GM21515 (cell line): ENCODE measurements around the gene SYCN.
"Not testable (repeated sequence)": the region's sequence is repeated elsewhere in the genome, so short reads cannot be mapped to it uniquely, and the experiment has no call there.

ENCODE experiments used
- ATAC-seq: cut with Tn5 transposase; IDR thresholded peaks from one replicate; pipeline ENCODE4 v1.9.1; 2021; ENCODE audit not compliant: unreplicated experiment

Gene SYCN, protein sequence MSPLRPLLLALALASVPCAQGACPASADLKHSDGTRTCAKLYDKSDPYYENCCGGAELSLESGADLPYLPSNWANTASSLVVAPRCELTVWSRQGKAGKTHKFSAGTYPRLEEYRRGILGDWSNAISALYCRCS

DNA sequence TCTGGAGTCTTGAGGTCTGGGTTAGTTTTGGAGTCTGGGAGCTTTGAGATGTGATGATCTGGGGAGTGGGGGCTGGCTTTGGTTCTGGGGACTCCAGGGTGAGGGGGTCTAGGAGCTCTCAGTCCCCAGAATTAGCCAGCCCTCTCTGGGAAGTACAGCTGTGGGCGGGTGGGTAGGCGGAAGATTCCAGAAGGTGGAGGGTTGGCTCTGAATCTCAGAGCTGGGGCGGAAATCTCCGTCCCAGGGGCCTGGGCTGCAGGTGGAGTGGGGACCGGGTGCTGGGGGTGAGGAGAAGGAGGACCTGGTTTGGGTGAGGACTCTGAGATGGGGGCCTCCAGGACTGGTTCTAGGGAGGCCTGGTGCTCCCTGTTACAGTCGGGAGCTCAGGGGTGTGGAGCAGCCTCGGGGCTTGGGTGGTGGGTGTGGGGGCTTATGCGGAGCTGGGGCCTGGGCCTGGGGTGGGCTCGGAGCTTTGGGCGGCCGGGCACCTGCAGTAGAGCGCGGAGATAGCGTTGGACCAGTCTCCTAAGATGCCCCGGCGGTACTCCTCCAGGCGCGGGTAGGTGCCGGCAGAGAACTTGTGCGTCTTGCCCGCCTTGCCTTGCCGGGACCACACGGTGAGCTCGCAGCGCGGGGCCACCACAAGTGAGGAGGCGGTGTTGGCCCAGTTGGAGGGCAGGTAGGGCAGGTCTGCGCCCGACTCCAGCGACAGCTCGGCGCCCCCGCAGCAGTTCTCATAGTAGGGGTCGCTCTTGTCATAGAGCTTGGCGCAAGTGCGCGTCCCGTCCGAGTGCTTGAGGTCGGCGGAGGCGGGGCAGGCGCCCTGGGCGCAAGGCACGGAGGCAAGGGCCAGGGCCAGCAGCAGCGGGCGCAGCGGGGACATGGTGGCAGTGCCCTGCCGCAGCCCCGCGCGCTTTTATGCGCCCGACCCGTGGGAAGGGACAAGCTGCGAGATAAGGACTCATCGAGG lies at the start of gene SYCN:
TSS of gene SYCN (minus strand) at position 892 of the 970 bp plus-strand sequence. CDS start at position 883, 9 bp downstream.
- ATAC-seq: no peak

DNA sequence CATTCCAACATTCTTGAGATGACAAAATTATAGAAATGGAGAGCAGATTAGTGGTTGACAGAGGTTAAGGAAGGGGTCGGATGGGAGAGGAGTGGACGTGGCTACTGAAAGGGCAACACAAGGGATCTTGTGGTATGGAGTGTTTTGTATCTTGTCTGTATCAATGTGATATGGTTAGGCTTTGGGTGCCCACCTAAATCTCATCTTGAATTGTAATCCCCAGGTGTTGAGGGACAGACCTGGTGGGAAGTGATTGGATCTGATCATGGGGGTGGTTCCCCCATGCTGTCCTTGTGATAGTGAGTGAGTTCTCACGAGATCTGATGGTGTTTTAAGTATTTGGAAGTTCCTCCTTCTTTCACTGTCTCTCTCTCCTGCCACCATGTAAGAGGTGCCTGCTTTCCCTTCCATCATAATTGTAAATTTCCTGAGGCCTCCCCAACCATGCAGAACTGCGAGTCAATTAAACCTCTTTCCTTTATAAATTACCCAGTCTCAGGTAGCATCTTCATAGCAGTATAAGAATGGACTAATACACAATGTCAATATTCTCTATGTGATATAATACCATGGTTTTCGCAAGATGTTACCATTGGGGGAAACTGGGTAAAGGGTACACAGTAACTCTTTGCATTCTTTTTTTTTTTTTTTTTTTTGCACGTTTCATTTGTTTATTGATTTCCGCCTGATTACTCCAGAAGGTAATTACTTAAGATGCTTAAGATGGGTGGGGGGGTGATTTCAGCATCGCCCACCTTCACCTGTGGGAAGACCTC lies 49.5 kb upstream of the SYCN start:
- no peak for ATAC-seq

GRCh38 chr19:39252458-39252857 lies 48.4 kb upstream of the SYCN start:
- ATAC-seq: no peak

- no peak for ATAC-seq
These were observed 47.8 kb upstream of the SYCN start for GRCh38 chr19:39251846-39252245.

DNA sequence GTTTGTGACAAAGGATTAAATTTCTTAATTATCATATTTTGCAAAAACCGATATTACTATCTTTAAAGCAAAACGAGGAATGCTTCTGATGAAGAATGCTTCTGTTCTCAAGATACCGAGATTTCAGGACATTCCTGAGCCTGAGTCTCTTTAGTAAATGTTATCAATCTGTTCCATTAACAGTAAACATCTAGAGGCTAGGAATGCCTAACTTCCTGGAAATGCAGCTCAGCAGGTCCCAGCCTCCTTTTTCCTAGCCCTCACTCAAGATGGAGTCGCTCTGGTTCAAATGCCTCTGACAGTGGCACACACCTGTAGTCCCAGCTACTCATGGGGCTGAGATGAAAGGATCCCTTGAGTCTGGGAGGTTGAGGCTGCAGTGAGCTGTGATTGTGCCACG lies 47.0 kb upstream of the SYCN start:
- no peak for ATAC-seq

- no peak for ATAC-seq
These were observed 44.7 kb upstream of the SYCN start, which contains the start of gene IFNL4 for GRCh38 chr19:39248806-39249205. Gene IFNL4 (minus strand): TSS chr19:39248856.

DNA sequence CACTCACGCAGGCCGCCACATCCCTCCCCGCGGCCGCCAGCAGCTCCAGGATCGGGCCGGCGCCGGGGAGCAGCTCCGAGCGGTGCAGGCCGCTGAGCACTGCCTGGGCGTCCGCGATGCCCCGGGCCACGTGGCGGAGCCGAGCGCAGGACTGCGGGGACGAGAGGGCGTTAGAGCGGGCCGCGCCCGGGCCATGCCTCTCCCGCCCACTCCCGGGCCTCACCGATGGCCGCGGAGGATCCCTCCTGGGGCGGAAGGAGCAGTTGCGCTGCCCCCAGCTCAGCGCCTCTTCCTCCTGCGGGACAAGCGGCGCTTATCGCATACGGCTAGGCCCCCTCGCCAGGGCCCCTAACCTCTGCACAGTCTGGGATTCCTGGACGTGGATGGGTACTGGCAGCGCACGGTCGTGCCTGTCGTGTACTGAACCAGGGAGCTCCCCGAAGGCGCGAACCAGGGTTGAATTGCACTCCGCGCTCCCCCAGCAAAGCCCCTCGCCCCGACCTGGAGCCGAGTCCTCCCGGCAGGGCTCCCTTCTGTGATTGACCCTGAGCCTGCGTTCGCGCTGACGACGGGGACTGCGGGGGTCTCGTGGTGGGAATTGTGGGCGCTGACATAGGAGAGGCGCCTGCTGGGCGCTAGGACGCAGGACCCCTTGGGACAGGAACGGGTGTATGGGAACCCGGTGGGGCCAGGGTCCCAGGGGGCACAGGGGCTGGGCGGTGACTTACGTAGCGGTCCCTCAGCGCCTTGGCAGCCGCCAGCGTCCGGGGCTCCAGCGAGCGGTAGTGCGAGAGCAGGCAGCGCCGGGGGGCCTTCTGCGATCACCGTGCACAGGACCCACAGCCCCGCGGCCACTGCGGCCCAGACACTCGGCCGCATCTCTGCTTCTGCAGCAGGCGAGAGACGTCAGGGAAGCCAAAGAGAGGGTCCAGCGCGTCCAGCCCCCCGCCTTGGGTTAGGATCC lies 43.9 kb upstream of the SYCN start:
- ATAC-seq: no peak

DNA sequence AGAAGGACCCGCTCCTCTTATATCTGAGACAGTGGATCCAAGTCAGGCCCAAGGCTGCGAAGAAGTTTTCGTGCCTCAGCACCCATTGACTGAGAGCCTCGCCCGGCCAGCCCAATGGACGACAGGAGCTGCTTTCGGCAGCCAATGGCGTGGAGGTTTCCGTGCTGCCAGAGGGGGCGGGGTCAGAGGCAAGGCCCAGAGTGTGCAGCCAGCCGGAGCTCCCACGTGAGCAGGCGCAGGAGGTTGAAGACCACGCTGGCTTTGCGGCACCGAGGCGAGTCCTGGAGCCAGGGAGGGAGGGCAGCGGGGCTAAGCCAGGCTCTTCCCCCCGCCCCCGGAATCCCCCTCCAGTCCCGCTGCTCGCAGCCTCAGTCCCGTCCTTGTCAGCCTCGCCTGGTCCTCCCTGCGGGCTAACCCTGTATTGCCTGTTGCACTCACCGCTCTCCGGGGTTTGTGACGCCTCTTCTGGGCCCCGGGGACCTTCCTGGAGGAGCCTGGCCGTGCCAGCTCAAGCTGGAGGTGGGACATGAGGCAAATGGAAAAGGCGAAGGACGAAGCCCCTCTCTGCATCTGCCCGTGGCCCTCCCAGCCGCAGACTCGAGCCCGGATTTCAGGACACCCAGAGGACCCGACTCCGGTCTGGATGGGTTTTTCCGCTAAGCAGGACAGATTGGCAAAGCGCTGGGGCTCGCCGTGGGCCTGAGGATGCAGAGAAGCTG lies 43.0 kb upstream of the SYCN start:
- ATAC-seq: no peak

GRCh38 chr19:39245166-39245565 lies 41.1 kb upstream of the SYCN start:
- not testable (repeated sequence) for ATAC-seq

DNA sequence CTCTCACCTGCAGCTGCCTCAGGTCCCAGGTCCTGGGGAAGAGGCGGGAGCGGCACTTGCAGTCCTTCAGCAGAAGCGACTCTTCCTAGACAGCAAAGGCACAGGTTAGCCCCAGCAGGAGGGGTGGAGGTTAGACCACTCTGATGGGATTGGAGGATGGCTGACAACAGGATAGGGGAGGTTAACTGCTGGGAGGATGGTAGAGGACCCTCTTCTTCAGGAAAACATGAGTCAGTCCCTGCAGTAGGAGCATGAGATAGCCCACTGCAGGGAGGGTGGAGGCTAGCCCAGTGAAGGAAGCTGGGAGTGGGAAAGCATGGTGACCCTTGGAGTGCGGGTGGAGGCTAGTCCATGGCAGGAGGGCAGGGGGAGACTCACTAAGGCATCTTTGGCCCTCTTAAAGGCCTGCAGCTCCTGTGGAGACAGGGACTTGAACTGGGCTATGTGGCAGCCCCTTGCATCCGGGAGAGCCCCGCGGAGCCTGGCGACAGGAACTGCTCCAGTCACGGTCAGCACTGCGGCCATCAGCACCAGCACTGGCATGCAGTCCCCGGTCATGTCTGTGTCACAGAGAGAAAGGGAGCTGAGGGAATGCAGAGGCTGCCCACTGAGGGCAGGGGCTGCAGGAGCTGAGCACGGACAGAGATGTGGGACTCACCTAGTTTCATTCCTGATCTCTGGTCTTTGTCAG lies 40.5 kb upstream of the SYCN start, which contains the start of gene IFNL3:
TSS of gene IFNL3 (minus strand) at position 597 of the 691 bp plus-strand sequence. CDS start at position 558, 39 bp downstream.
- not testable (repeated sequence) for ATAC-seq

DNA sequence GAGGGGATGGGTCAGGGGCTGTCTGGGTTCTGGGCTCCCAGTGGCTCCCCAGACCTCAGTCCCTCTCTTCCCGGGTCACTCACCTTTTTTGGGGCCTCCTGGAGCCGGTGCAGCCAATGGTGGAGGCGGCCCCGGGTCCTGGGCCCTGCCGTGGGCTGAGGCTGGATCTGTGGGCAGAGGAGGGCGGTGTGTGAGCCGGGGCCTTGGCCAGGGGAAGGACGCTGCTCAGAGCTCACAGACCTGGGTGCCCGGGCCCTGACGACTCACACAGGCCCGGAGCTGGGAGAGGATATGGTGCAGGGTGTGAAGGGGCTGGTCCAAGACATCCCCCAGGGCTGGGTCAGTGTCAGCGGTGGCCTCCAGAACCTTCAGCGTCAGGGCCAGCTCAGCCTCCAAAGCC lies 39.7 kb upstream of the SYCN start:
- ATAC-seq: not testable (repeated sequence)

GRCh38 chr19:39240421-39240820 lies 36.4 kb upstream of the SYCN start:
- ATAC-seq: no peak

GRCh38 chr19:39238944-39239343 lies 34.9 kb upstream of the SYCN start:
- no peak for ATAC-seq

GRCh38 chr19:39238209-39238608 lies 34.1 kb upstream of the SYCN start:
- ATAC-seq: no peak

- no peak for ATAC-seq
These were observed 33.4 kb upstream of the SYCN start for GRCh38 chr19:39237200-39238184.

GRCh38 chr19:39236527-39236926 lies 32.5 kb upstream of the SYCN start:
- no peak for ATAC-seq

GRCh38 chr19:39232708-39233107 lies 28.6 kb upstream of the SYCN start:
- ATAC-seq: no peak
